ENCODE results near the gene TCIRG1. TPM values are rescaled to one million over a fixed set of nuclear protein-coding genes. Genes with fewer than 3 reads are reported as not detected.

The TCIRG1 gene
- total RNA-seq, 6 experiments from 2014 or later: 39.4 to 97.1 (median 69.3) TPM

GRCh38 chr11:68011051-68011943 lies 27.5 kb upstream of the TCIRG1 start:
- H3K9me3 ChIP-seq: no peaks in the 10 kb centered on the region
- peaks cover 0 to 17% (median 6%) of the 10 kb centered on the region in 4 donors for H3K4me1 ChIP-seq
- peak overlapping the region; percentile 56 to 83 (median 69) for H3K27ac ChIP-seq
- no peaks in the 10 kb centered on the region for H3K27me3 ChIP-seq
- peak overlapping the region in 1 of 3 donors; percentile 28 for H3K4me3 ChIP-seq
- intact Hi-C loops (cut with DNase I): no loop called here
- ATAC-seq (no peak), DNase-seq (no peak)
- H3K36me3 ChIP-seq: no peaks in the 10 kb centered on the region
- WGBS (ENCODE audit: insufficient coverage, low coverage, low lambda C conversion rate, missing lambda C conversion rate): 54% methylated on average over 11 of the region's 16 CpGs
- no peak for TF ChIP-seq POLR2A (IDR thresholded peaks at IDR 0.05)
- TF ChIP-seq, protein P1, sequence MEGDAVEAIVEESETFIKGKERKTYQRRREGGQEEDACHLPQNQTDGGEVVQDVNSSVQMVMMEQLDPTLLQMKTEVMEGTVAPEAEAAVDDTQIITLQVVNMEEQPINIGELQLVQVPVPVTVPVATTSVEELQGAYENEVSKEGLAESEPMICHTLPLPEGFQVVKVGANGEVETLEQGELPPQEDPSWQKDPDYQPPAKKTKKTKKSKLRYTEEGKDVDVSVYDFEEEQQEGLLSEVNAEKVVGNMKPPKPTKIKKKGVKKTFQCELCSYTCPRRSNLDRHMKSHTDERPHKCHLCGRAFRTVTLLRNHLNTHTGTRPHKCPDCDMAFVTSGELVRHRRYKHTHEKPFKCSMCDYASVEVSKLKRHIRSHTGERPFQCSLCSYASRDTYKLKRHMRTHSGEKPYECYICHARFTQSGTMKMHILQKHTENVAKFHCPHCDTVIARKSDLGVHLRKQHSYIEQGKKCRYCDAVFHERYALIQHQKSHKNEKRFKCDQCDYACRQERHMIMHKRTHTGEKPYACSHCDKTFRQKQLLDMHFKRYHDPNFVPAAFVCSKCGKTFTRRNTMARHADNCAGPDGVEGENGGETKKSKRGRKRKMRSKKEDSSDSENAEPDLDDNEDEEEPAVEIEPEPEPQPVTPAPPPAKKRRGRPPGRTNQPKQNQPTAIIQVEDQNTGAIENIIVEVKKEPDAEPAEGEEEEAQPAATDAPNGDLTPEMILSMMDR (IDR thresholded peaks at IDR 0.05): no peak

DNA sequence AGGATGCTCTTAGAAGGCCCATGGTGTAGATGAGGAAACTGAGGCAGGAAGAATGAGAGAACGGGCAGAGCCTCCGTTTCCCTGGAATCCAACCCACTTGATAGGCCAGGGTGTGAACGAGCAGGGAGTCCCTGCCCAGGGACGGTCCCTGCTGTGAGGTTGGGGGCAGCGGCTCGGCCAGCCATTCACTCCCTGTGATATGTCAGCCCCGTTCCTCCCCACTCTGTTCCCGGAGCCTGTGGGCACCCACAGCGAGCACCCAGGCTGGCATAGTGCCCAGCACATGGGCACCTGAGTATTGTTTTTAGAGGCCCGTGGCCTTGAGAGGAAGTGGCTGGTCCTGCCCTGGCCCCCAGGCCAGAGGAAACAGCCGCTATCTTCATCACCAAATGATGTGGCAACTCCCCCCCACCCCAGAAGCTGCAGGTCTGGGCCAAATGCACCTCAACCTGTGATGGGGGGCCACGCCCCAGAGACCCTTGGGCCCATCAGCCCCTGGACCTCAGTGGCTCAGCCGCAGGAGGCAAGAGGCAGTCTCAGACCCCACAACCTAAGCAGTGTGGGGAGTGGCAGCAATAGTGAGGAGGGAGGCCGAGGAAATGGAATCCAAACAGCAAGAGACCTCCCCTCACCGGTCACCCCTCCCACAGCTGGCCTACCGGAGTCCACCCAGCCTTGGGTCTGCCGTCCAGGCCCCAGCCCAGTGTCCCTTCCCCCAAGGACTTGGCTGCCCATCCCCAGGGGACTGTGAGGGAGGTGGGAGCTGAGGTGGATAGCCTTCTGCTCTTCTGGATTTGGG lies 26.6 kb upstream of the TCIRG1 start:
- Histone ChIP-seq H3K27me3 (no peaks in the 10 kb centered on the region), H3K9me3 (no peaks in the 10 kb centered on the region), H3K4me1 (peaks cover 0 to 22% (median 6%) of the 10 kb centered on the region in 4 donors), H3K27ac (no peak overlapping the region), H3K36me3 (no peaks in the 10 kb centered on the region), H3K4me3 (no peak overlapping the region)
- 79% methylated on average over 2 of the region's 17 CpGs for WGBS (ENCODE audit: insufficient coverage, low coverage, low lambda C conversion rate, missing lambda C conversion rate)
- ATAC-seq (no peak), DNase-seq (no peak)
- TF ChIP-seq, protein P1 (IDR thresholded peaks at IDR 0.05): no peak
- no peak for TF ChIP-seq POLR2A (IDR thresholded peaks at IDR 0.05)
- intact Hi-C loops (cut with DNase I): no loop called here

DNA sequence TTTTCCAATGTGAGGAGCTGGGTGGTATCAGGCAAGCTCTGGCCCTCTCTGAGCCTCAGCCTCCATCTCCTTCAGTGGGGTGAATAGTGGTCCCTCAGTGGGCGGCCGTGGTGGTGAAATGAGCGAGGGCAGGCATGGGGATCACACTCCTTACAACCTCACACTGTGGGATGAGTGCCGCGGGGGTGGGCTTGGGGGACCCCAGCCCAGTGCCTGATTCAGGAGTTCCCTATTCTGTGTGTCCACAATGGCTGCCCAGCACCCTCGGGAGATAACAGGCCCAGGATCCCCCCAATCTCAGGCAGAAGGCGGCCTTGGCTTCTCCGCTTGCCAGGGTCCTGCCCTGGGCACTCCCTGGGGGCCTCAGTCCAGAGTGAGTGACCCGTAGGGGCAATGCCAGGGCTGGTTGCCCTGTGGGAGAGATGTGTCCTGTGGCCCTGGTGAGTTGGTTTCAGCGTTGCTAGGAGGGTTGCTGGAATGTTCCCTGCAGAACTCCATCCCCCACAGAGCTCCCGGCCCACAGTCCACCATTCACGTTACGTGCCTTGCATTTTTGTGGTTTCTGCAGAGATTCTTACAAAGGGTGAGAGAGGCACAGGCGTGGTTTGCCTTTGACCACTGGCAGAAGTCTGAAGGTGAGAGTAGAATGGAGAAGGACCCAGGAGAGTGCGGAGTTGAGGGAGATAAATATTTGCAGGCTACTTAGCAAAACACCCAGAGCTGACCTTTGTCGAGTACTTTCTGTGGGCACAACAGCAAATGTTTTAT lies 25.8 kb upstream of the TCIRG1 start:
- intact Hi-C loops (cut with DNase I): no loop called here
- no peaks in the 10 kb centered on the region for H3K36me3 ChIP-seq
- peaks cover 0 to 24% (median 6%) of the 10 kb centered on the region in 4 donors for H3K4me1 ChIP-seq
- no peaks in the 10 kb centered on the region for H3K9me3 ChIP-seq
- TF ChIP-seq, protein P1 (IDR thresholded peaks at IDR 0.05): no peak
- TF ChIP-seq POLR2A (IDR thresholded peaks at IDR 0.05): no peak
- H3K27me3 ChIP-seq: no peaks in the 10 kb centered on the region
- DNase-seq: no peak
- 64% methylated on average over 9 of the region's 16 CpGs for WGBS (ENCODE audit: insufficient coverage, low coverage, low lambda C conversion rate, missing lambda C conversion rate)
- ATAC-seq: no peak
- H3K27ac ChIP-seq: no peak overlapping the region
- H3K4me3 ChIP-seq: no peak overlapping the region

DNA sequence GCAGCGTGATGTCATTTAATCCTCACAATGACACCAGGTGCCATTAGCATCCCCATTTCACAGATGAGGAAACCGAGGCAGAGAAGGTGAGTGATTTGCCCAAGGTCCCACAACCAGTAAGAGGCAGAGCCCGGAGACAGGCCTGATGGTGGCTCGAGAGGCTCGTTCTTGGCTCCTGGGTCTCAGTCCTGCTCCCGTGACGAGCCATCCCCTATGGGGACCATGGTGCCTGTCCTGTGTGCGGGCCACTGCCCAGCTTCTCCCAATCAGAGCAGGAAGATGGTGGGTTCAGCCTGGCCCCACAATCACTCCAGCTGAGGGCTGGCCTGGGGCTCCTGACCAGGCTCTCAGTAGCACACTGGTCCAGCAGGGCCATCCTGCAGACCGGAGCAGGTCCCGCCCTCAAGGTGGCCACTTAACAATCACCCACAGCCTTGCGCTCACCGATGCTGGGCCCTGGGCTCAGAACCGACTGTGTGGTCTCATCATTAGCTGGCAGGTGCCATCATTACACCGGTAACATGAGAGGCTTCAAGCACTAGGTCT lies 25.1 kb upstream of the TCIRG1 start:
- no peaks in the 10 kb centered on the region for H3K9me3 ChIP-seq
- no peak for DNase-seq
- no peak overlapping the region for H3K27ac ChIP-seq
- TF ChIP-seq, protein P1 (IDR thresholded peaks at IDR 0.05): no peak
- no peak for TF ChIP-seq POLR2A (IDR thresholded peaks at IDR 0.05)
- WGBS (ENCODE audit: insufficient coverage, low coverage, low lambda C conversion rate, missing lambda C conversion rate): 60% methylated on average over 1 of the region's 14 CpGs
- no peak for ATAC-seq
- H3K4me1 ChIP-seq: peaks cover 0 to 24% (median 6%) of the 10 kb centered on the region in 4 donors
- no peak overlapping the region for H3K4me3 ChIP-seq
- intact Hi-C loops (cut with DNase I): no loop called here
- no peaks in the 10 kb centered on the region for H3K36me3 ChIP-seq
- no peaks in the 10 kb centered on the region for H3K27me3 ChIP-seq
